ENCODE results near the gene KRTAP5-4. TPM values are rescaled to one million over a fixed set of nuclear protein-coding genes. Genes with fewer than 3 reads are reported as not detected.

Gene KRTAP5-4
- total RNA-seq, 4 donors from 2014 or later = not detected

DNA sequence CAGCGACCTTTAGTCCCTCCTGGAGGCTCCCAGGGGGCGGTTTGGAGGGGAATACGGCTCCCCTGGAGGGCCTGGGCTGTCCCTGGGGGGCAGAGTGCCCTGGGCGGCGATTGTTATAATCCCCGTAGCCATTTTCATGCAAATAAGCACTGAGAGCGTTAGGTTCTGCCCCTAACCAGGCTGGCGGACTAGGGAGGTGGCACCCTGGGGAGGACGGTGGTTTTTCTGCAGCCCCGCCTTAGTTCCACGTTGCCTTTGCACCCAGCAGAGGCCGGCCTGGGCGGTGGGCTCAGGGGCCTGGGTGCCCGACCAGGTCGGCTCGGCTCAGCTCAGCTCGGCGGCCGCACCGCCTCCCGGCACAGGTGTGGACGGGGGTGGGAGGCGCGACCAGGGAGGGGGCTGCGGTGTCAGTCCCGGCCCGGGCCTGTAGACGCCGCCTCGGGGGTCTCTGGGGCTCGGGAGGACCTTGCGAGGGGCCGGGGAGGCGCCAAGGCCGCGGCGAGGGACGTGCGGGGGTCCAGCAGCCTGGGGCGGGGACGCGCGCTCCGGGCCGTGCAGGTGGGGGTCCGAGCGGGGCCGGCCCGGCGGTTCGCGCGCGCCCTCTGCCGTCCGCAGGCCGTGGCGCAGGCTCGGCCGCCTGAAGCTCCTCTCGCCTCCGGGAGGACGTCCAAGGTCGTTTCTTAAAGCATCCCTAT lies 47.6 kb downstream of the KRTAP5-4 start:
- peak; percentile 59 to 68 for DNase-seq
- H3K27ac ChIP-seq = peak overlapping the region; percentile 12 to 67
- peaks cover 0 to 31% of the 10 kb centered on the region in 2 donors for H3K4me1 ChIP-seq
- H3K9me3 ChIP-seq = no peaks in the 10 kb centered on the region
- no peaks in the 10 kb centered on the region for H3K36me3 ChIP-seq
- intact Hi-C loops (cut with DNase I; ENCODE audit: low total_unique reads) = loop anchor here (2.0 kb wide), 1 partner anchor 28 kb away; no protein-coding TSS in a partner anchor
- TF ChIP-seq POLR2A (IDR thresholded peaks at IDR 0.05) = peak in 1 of 2 donors; percentile 19
- TF ChIP-seq, protein P1, sequence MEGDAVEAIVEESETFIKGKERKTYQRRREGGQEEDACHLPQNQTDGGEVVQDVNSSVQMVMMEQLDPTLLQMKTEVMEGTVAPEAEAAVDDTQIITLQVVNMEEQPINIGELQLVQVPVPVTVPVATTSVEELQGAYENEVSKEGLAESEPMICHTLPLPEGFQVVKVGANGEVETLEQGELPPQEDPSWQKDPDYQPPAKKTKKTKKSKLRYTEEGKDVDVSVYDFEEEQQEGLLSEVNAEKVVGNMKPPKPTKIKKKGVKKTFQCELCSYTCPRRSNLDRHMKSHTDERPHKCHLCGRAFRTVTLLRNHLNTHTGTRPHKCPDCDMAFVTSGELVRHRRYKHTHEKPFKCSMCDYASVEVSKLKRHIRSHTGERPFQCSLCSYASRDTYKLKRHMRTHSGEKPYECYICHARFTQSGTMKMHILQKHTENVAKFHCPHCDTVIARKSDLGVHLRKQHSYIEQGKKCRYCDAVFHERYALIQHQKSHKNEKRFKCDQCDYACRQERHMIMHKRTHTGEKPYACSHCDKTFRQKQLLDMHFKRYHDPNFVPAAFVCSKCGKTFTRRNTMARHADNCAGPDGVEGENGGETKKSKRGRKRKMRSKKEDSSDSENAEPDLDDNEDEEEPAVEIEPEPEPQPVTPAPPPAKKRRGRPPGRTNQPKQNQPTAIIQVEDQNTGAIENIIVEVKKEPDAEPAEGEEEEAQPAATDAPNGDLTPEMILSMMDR (IDR thresholded peaks at IDR 0.05) = peak; percentile 54 to 98 (median 96)
- peaks cover 0 to 5% of the 10 kb centered on the region in 2 donors for H3K27me3 ChIP-seq
- peak overlapping the region in 1 of 2 donors; percentile 33 for H3K4me3 ChIP-seq

DNA sequence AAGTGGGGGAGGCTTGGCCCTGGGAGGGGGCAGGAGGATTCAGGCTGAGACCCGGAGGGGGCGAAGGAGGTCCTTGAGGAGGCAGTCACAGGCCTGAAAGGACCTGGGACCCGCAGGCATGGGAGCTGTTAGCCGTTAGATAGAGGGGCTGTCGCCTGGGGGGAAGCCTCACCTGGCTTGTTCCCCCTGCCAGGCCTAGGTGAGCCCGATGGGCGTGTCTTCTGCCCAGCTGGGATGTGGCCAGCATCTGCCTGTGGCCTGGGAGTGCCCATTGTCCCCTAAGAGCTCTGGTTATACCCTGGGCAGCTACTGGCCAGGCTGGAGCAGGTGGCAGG lies 48.1 kb downstream of the KRTAP5-4 start:
- Histone ChIP-seq H3K27ac (peak overlapping the region; percentile 12 to 67), H3K36me3 (no peaks in the 10 kb centered on the region), H3K4me3 (no peak overlapping the region), H3K4me1 (peaks cover 0 to 35% of the 10 kb centered on the region in 2 donors), H3K27me3 (peaks cover 0 to 5% of the 10 kb centered on the region in 2 donors), H3K9me3 (no peaks in the 10 kb centered on the region)
- peak; percentile 30 to 33 for DNase-seq
- intact Hi-C loops (cut with DNase I; ENCODE audit: low total_unique reads) = loop anchor here (2.0 kb wide), 1 partner anchor 27 kb away; no protein-coding TSS in a partner anchor
- TF ChIP-seq, protein P1 (IDR thresholded peaks at IDR 0.05) = no peak
- TF ChIP-seq POLR2A (IDR thresholded peaks at IDR 0.05) = no peak

DNA sequence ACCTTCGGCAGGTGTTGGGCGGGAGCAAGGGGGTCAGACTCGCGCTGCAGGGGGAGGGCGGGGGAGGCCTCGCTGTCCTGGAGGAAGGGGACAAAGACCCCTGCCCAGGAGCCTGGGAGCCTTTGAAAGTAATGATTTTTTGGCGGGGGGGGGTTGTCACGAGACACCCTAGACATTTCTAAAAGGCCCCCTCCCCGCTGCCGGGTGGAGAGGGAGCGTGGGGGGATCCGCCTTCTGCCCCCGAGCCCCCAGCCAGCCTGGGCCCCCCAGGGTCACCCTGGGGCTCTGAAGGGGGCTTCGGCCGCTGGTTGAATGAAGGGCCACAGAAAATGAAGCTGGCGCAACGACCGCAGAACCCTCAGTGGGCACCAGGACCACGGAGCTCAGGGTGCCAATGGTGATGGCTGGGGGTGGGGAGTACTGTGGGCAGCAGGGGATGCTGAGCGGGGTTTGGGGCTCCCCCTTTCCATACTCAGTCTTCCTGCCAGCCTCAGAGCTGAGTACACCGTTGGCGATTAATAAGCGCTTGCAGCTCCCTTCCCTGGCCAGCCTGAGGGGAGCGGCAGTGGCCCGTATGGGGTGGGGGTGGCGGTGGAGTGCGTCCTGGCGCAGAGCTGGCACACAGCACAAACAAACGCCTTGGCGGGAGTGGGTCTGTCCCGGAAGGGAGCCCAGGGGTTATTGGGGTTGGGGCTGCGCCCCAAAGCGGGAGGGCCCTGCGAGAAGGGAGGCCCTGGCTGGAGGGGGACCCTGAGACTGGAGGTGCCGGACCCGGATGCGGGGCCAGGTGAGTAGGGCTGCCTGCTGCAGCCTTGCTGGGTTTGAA lies 48.6 kb downstream of the KRTAP5-4 start:
- no peaks in the 10 kb centered on the region for H3K36me3 ChIP-seq
- H3K27ac ChIP-seq = peak overlapping the region; percentile 67 to 69
- peak in 1 of 2 donors; percentile 3 for TF ChIP-seq POLR2A (IDR thresholded peaks at IDR 0.05)
- TF ChIP-seq, protein P1 (IDR thresholded peaks at IDR 0.05) = no peak
- intact Hi-C loops (cut with DNase I; ENCODE audit: low total_unique reads) = no loop called here
- peaks cover 0 to 5% of the 10 kb centered on the region in 2 donors for H3K27me3 ChIP-seq
- DNase-seq = peak in 1 of 2 donors; percentile 34
- peak overlapping the region; percentile 18 to 44 for H3K4me3 ChIP-seq
- peaks cover 0 to 36% of the 10 kb centered on the region in 2 donors for H3K4me1 ChIP-seq
- H3K9me3 ChIP-seq = no peaks in the 10 kb centered on the region

DNA sequence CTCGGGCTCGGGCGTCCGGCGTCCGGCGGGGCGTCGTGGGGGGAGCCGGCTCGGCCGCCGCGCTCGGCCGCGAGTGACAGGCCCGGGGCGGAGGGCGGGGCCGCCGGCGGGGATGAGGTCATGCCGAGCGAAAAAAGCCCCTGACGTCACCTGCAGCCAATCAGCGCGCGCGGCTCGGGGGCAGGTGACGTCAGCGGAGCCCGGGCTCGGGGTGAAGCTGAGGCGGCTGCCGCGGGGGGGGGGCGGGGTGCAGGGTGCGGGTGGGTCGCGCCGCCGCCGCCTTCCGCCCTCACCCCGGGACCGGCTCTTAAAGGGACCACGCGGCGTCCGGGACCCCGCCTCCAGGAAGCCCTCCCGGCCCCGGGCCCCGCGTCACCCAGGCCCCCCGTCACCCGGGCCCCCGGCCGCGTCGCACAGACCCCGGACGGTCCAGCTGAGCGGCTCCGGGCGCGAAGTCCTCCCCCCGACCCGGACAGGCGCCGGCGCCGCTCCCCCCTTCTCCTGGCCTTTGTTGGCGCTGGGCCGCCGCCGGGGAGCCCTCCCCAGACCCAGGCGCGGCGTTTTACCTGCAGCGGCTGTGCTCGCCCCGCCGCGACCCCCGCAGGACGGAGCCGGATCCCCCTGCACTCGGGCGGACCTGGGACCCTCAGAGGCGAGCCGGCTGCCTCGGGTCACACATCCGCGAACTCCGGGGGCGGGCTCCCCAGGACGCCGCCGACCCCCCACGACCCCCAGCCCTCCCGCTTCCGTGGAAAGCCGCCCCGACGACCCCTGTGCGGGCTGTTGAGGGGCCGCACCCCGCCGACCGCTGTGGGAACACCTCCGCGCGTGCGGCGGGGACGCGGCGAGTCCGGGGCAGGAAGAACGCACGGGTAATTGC lies 49.5 kb downstream of the KRTAP5-4 start, which contains the start of gene DUSP8:
Gene DUSP8 (minus strand): TSS at position 75 of the 880 bp plus-strand sequence. CDS start 6,445 bp downstream, outside the sequence.
- peak within 1 kb of the TSS; percentile 69 to 78 for H3K27ac ChIP-seq
- H3K4me3 ChIP-seq = peak within 1 kb of the TSS; percentile 38 to 53
- H3K36me3 ChIP-seq = no peaks in the 10 kb centered on the region
- H3K27me3 ChIP-seq = peaks cover 0 to 5% of the 10 kb centered on the region in 2 donors
- DNase-seq = peak; percentile 91
- no peaks in the 10 kb centered on the region for H3K9me3 ChIP-seq
- intact Hi-C loops (cut with DNase I; ENCODE audit: low total_unique reads) = no loop called here
- TF ChIP-seq POLR2A (IDR thresholded peaks at IDR 0.05) = peak; percentile 62 to 76
- TF ChIP-seq, protein P1 (IDR thresholded peaks at IDR 0.05) = no peak
- H3K4me1 ChIP-seq = peaks cover 0 to 36% of the 10 kb centered on the region in 2 donors
